NCI-H774 (cell line): ENCODE data around the gene FSTL5.

Experiments used
- DNase-seq: peaks from one replicate; lab custom pipeline; 2025; lab: John Stamatoyannopoulos, UW

FSTL5 gene

DNA sequence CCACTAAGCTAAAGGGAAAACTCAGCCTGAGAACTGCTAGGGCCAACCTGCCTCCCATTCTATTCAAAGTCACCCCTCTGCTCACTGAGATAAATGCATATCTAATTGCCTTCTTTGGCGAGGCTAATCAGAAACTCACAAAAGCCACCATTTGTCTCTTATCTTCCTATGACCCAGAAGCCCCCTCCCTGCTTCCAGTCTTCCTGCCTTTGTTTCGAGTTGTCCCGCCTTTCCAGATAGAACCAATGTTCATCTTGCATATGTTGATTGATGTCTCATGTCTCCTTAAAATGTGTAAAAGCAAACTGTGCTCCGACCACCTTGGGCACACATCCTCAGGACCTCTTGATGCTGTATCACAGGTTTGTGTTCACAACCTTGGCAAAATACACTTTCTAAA, 459.8 kb downstream of the FSTL5 start:
- no peak for DNase-seq

GRCh38 chr4:161702287-161702686, 461.5 kb downstream of the FSTL5 start:
- DNase-seq, result no peak

DNA sequence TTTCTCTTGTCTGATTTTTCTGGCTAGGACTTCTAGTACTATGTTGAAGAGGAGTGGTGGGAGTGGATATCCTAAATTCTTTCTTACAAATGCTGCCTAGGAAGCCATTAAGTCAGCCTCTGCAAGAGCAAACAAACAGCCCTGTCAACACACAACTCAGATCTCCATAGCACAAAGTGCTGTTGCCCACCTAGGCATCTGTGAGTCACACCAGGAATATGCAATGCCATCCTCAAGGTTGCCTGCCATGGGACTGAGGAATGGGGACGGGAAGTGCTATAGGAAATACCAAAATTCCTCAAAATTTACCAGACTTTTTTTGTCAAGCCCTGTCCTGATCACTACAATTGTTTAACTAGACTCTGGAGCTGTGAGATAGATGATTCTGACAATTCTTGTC, 466.9 kb downstream of the FSTL5 start:
- no peak for DNase-seq

- no peak for DNase-seq
Observed at GRCh38 chr4:161680146-161680545, 483.7 kb downstream of the FSTL5 start.

- DNase-seq, result no peak
Observed at GRCh38 chr4:161664740-161665139, 499.1 kb downstream of the FSTL5 start.

DNA sequence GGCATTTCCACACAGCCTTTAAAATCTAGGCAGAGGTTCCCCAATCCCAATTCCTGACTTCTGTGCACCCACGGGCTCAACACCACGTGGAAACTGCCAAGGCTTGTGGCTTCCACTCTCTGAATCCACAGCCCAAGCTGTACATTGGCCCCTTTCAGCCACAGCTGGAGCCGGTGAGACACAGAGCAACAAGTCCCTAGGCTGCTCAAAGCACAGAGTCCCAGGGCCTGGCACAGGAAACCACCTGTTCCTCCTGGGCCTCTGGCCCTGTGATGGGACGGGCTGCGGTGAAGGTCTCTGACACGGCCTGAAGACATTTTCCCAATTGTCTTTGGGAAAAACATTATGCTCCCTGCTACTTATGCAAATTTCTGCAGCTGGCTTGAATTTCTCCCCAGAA, 500.0 kb downstream of the FSTL5 start:
- DNase-seq, result no peak

GRCh38 chr4:161658676-161659075, 505.1 kb downstream of the FSTL5 start:
- DNase-seq, result no peak

DNA sequence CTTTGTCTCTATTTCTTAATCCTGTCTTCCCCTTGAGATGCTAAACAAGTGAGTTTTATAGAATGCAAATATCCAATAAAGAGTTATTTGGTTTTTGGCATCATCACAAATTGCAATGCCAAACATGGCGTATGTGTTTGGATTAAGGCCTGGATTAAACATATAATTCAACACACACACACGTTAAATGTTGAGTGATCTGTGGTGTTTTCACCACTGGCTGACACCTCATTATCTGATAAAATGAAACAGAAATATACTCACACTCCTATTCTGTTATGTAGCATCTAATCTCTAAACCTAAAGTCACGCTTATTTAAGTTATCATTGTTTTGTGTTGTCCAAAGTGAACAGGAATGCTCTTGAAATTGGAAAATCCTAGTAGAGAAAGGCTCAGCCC, 506.2 kb downstream of the FSTL5 start:
- no peak for DNase-seq

GRCh38 chr4:161656594-161656993, 507.2 kb downstream of the FSTL5 start:
- DNase-seq, result no peak

GRCh38 chr4:161655148-161655547, 508.7 kb downstream of the FSTL5 start:
- DNase-seq, result no peak

- no peak for DNase-seq
Observed at GRCh38 chr4:161653697-161654096, 510.1 kb downstream of the FSTL5 start.

- no peak for DNase-seq
Observed at GRCh38 chr4:161651586-161651985, 512.2 kb downstream of the FSTL5 start.

- no peak for DNase-seq
Observed at GRCh38 chr4:161650812-161651211, 513.0 kb downstream of the FSTL5 start.

DNA sequence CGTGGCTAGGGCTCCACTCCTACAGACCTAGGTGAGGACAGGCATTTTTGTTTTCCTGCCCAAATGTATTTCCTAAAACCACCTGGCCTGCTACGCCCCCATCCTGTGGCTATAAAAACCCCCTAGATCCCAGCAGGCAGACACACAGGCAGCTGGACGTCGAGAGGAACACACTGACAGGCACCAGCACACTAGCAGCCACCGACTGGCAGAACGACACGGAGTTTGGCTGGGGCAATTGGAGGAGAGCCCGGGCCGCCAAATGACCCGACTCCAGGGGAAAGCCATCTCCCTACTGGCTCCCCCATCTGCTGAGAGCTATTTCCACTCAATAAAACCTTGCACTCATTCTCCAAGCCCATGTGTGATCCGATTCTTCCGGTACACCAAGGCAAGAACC, 516.0 kb downstream of the FSTL5 start:
- no peak for DNase-seq

GRCh38 chr4:161642708-161643107, 521.1 kb downstream of the FSTL5 start:
- no peak for DNase-seq

- no peak for DNase-seq
Observed at GRCh38 chr4:161629694-161630441, 533.9 kb downstream of the FSTL5 start.

- DNase-seq, result no peak
Observed at GRCh38 chr4:161604516-161605300, 559.1 kb downstream of the FSTL5 start.

GRCh38 chr4:161601011-161601410, 562.8 kb downstream of the FSTL5 start:
- no peak for DNase-seq

GRCh38 chr4:161595230-161595771, 568.5 kb downstream of the FSTL5 start:
- DNase-seq, result no peak

- no peak for DNase-seq
Observed at GRCh38 chr4:161585011-161585410, 578.8 kb downstream of the FSTL5 start.

GRCh38 chr4:161583549-161583948, 580.3 kb downstream of the FSTL5 start:
- DNase-seq, result no peak

DNA sequence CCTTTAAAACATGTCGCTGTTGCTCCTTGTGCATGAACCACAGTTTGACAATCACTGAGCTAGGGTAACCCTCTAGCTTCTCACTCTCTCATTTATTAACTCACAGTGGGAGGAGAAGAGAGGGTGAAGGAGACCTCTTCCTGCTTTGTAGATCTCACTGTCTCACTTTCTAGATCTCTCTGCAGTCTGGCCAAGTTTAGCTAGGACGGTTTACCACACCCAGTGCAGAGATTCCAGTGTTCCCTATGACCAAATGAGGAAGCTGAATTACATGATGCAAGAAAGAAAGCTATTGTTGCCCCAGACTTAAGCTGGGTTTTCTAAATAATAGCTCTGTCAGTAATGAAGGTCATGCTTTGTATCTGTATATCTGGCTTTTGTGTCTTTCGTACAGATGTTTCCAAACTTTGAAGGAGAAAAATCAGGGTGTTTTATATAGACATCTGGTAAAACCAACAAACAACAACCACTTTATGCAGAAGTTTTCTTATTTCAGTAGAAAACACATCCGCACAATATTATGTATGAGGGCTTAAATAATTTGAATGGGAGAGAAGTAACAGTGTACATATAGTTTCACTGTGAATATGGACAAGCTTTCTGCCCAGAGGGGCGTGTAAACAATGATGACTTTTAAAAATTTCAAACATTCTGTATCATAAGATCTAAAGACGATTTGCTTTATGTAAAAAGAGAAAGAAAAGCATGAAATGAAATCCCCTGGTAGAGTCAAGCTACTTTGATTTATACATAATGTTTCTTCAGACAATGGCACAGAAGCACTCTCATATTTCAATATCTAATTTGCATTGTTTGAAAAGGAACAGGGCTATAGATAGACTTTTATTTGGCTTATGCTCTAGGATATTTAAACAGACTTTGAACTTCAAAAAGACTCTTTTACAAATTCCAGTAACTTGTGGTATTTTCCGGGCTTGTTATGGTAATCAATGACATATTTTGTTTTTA, 582.3 kb downstream of the FSTL5 start:
- DNase-seq, result no peak
